H1 (cell line): ENCODE results near the gene USP43. TPM values are rescaled to one million over a fixed set of nuclear protein-coding genes. Genes with fewer than 3 reads are reported as not detected.

ENCODE experiments used
- CTCF ChIA-PET: fragments of 300-600 bp; sonication (Branson Sonifier 250); formaldehyde crosslinking; loops from one replicate; lab custom pipeline; 2021; ENCODE audit not compliant: partially characterized antibody; lab: Charles Lee
- POLR2A ChIA-PET: fragments of 300-600 bp; sonication (Branson Sonifier 250); formaldehyde crosslinking; loops from one replicate; lab custom pipeline; 2021; ENCODE audit warnings: inconsistent platforms; ENCODE audit not compliant: partially characterized antibody; lab: Charles Lee
- DNase-seq, 2 experiments: peaks; one replicate each; pipeline versions ENCODE4 v3.0.0 to v3.0.0-alpha.2; 2010 to 2022; ENCODE audit warnings: low spot score in 2 of 2, low read depth in 1 of 2, mixed read lengths in 1 of 2
- FAIRE-seq: peaks from 2 replicates; lab custom pipeline; 2011; peaks lifted over from hg19 to GRCh38; lab: Jason Lieb, UNC
- H2AFZ ChIP-seq: 2 replicates; pipeline ENCODE4 v1.8.1; 2012; ENCODE audit warnings: low read length, inconsistent platforms
- H2AK5ac ChIP-seq: 2 replicates; pipeline ENCODE4 v1.6.1; 2013; ENCODE audit warnings: low read depth, low read length
- H2BK120ac ChIP-seq: replicated peaks from 2 replicates; pipeline ENCODE3; 2013; ENCODE audit warnings: low read depth, low read length, inconsistent platforms
- H2BK12ac ChIP-seq: 2 replicates; pipeline ENCODE4 v1.6.1; 2013; ENCODE audit warnings: low read depth, low read length
- H2BK15ac ChIP-seq: 2 replicates; pipeline ENCODE4 v1.6.1; 2013; ENCODE audit warnings: low read length
- H2BK20ac ChIP-seq: 2 replicates; pipeline ENCODE4 v1.6.1; 2013; ENCODE audit warnings: low read length
- H2BK5ac ChIP-seq: 2 replicates; pipeline ENCODE4 v1.6.1; 2013; ENCODE audit warnings: low read depth, low read length
- H3K14ac ChIP-seq: 2 replicates; pipeline ENCODE4 v1.6.1; 2013; ENCODE audit warnings: inconsistent platforms; ENCODE audit not compliant: insufficient read length
- H3K18ac ChIP-seq: 2 replicates; pipeline ENCODE4 v1.6.1; 2013; ENCODE audit warnings: low read length; ENCODE audit errors: extremely low read depth
- H3K23ac ChIP-seq: 2 replicates; pipeline ENCODE4 v1.6.1; 2013; ENCODE audit warnings: inconsistent platforms; ENCODE audit not compliant: insufficient read length
- H3K23me2 ChIP-seq: 2 replicates; pipeline ENCODE4 v1.6.1; 2013; ENCODE audit warnings: low read depth, low read length
- H3K27ac ChIP-seq: 2 replicates; pipeline ENCODE4 v1.6.1; 2011; ENCODE audit warnings: low read depth, low read length, inconsistent platforms
- H3K27me3 ChIP-seq, 4 experiments: replicated peaks in 1 of 4; 1 replicate in 1 of 4; 2 replicates in 3 of 4; pipeline versions ENCODE4 v1.6.1 to v1.8.1; 2011 to 2013; ENCODE audit warnings: low read length in 3 of 4, mild to moderate bottlenecking in 3 of 4, inconsistent platforms in 2 of 4, mixed read lengths in 2 of 4, moderate library complexity in 1 of 4; ENCODE audit not compliant: control insufficient read depth in 3 of 4, insufficient read depth in 3 of 4; ENCODE audit errors: extremely low read depth in 1 of 4
- H3K36me3 ChIP-seq, 4 experiments: 2 replicates each; pipeline versions ENCODE4 v1.6.1 to v1.8.1; 2011 to 2013; ENCODE audit warnings: mild to moderate bottlenecking in 4 of 4, low read length in 3 of 4, moderate library complexity in 2 of 4, control low read depth in 1 of 4, inconsistent platforms in 1 of 4; ENCODE audit not compliant: insufficient read depth in 4 of 4, control insufficient read depth in 2 of 4
- H3K4ac ChIP-seq: replicated peaks from 2 replicates; pipeline ENCODE3; 2013; ENCODE audit warnings: low read length, low read depth, mixed read lengths, inconsistent platforms; ENCODE audit not compliant: insufficient read length
- H3K4me1 ChIP-seq, 4 experiments: replicated peaks in 1 of 4; 1 replicate in 1 of 4; 2 replicates in 3 of 4; pipeline versions ENCODE4 v1.6.1 to v1.8.1; 2011 to 2013; ENCODE audit warnings: low read length in 3 of 4, inconsistent platforms in 2 of 4, mixed read lengths in 1 of 4; ENCODE audit not compliant: insufficient read depth in 4 of 4, control insufficient read depth in 3 of 4
- H3K4me2 ChIP-seq, 2 experiments: 2 replicates each; pipeline versions ENCODE4 v1.6.1 to v1.8.1; 2011 to 2013; ENCODE audit warnings: low read depth in 2 of 2, low read length in 2 of 2, control low read depth in 1 of 2, inconsistent platforms in 1 of 2, mild to moderate bottlenecking in 1 of 2; ENCODE audit not compliant: insufficient read depth in 1 of 2
- H3K4me3 ChIP-seq, 4 experiments: fragments of 200-600, 300-600 bp in 1 of 4; sonication (generic), shearing (Covaris generic), sonication (Bioruptor Twin) in 1 of 4; 2 replicates each; pipeline versions ENCODE4 v1.5.1 to v1.8.1; 2011 to 2016; ENCODE audit warnings: low read length in 4 of 4, low read depth in 3 of 4, control low read depth in 2 of 4, inconsistent platforms in 2 of 4, mild to moderate bottlenecking in 2 of 4, mixed read lengths in 1 of 4, moderate library complexity in 1 of 4; ENCODE audit not compliant: insufficient read depth in 2 of 4; ENCODE audit errors: extremely low read depth in 1 of 4
- H3K56ac ChIP-seq: replicated peaks from 2 replicates; pipeline ENCODE3; 2013; ENCODE audit warnings: low read depth, mild to moderate bottlenecking, mixed read lengths, low read length, inconsistent platforms; ENCODE audit not compliant: insufficient read length
- H3K79me1 ChIP-seq: 2 replicates; pipeline ENCODE4 v1.6.1; 2013; ENCODE audit warnings: low read depth, low read length, control low read depth
- H3K79me2 ChIP-seq, 2 experiments: 2 replicates each; pipeline versions ENCODE4 v1.6.1 to v1.8.1; 2012 to 2013; ENCODE audit warnings: low read length in 2 of 2, mild to moderate bottlenecking in 2 of 2, inconsistent platforms in 1 of 2; ENCODE audit not compliant: insufficient read depth in 2 of 2, control insufficient read depth in 1 of 2
- H3K9ac ChIP-seq, 4 experiments: replicated peaks in 1 of 4; 1 replicate in 1 of 4; 2 replicates in 3 of 4; pipeline versions ENCODE4 v1.6.1 to v1.8.1; 2011 to 2013; ENCODE audit warnings: low read depth in 3 of 4, low read length in 3 of 4, control low read depth in 2 of 4, mild to moderate bottlenecking in 2 of 4, moderate library complexity in 2 of 4, inconsistent platforms in 1 of 4; ENCODE audit errors: extremely low read depth in 1 of 4
- H3K9me3 ChIP-seq, 2 experiments: 2 replicates each; pipeline versions ENCODE4 v1.6.1 to v1.8.1; 2012 to 2013; ENCODE audit warnings: mild to moderate bottlenecking in 2 of 2, moderate library complexity in 2 of 2, control low read depth in 1 of 2, inconsistent platforms in 1 of 2, low read depth in 1 of 2, low read length in 1 of 2, mixed read lengths in 1 of 2; ENCODE audit not compliant: insufficient read depth in 2 of 2
- H4K20me1 ChIP-seq, 2 experiments: replicated peaks in 1 of 2; 2 replicates each; pipeline versions ENCODE3 to v1.8.1; 2011 to 2013; ENCODE audit warnings: inconsistent platforms in 2 of 2, low read length in 2 of 2, mild to moderate bottlenecking in 1 of 2; ENCODE audit not compliant: insufficient read depth in 2 of 2, control insufficient read depth in 1 of 2
- H4K5ac ChIP-seq: 2 replicates; pipeline ENCODE4 v1.6.1; 2013; ENCODE audit warnings: low read length, low read depth, mixed read lengths, inconsistent platforms; ENCODE audit not compliant: insufficient read length
- H4K8ac ChIP-seq: 2 replicates; pipeline ENCODE4 v1.8.0; 2013; ENCODE audit warnings: mild to moderate bottlenecking, moderate library complexity, low read length, inconsistent platforms; ENCODE audit not compliant: insufficient read depth; ENCODE audit errors: extremely low read depth
- H4K91ac ChIP-seq: replicated peaks from 2 replicates; pipeline ENCODE3; 2013; ENCODE audit warnings: low read length, mixed read lengths, inconsistent platforms; ENCODE audit not compliant: insufficient read length
- ASH2L ChIP-seq: fragments of 200-600, 300-600 bp; sonication (generic); IDR thresholded peaks from one replicate; pipeline ENCODE4 v1.7.1; 2017; ENCODE audit warnings: low read length
- BRCA1 ChIP-seq: IDR thresholded peaks from 2 replicates; pipeline ENCODE4 v1.6.1; 2012; ENCODE audit warnings: low read depth, low read length, improper control_type of control experiment
- CHD2 ChIP-seq: IDR thresholded peaks from 2 replicates; pipeline ENCODE4 v1.6.1; 2012; ENCODE audit warnings: low read length, improper control_type of control experiment
- EP300 ChIP-seq, 2 experiments: IDR thresholded peaks; 1 replicate in 1 of 2; 2 replicates in 1 of 2; pipeline ENCODE4 v1.6.1; 2011 to 2012; ENCODE audit warnings: low read depth in 2 of 2, low read length in 2 of 2, mild to moderate bottlenecking in 2 of 2, borderline replicate concordance in 1 of 2, inconsistent platforms in 1 of 2, moderate library complexity in 1 of 2
- GTF2F1 ChIP-seq: IDR thresholded peaks from 2 replicates; pipeline ENCODE4 v1.6.1; 2012; ENCODE audit warnings: low read depth, low read length, improper control_type of control experiment, borderline replicate concordance
- MAFK ChIP-seq: IDR thresholded peaks from 2 replicates; pipeline ENCODE4 v1.6.1; 2012; ENCODE audit warnings: low read depth, mild to moderate bottlenecking, improper control_type of control experiment, low read length
- POLR2AphosphoS5 ChIP-seq: IDR thresholded peaks from 2 replicates; pipeline ENCODE4 v1.6.1; 2011; ENCODE audit warnings: low read depth, low read length
- RAD21 ChIP-seq, 2 experiments: IDR thresholded peaks in 1 of 2; conservative IDR thresholded peaks in 1 of 2; 2 replicates each; pipeline ENCODE4 v1.6.1; 2011; ENCODE audit warnings: low read depth in 2 of 2, low read length in 2 of 2, improper control_type of control experiment in 1 of 2, inconsistent platforms in 1 of 2, mild to moderate bottlenecking in 1 of 2, moderate library complexity in 1 of 2
- RNF2 ChIP-seq: fragments of 200-900, 300-1000 bp; sonication (generic); IDR thresholded peaks from 2 replicates; pipeline ENCODE4 v1.7.1; 2016; ENCODE audit warnings: borderline replicate concordance, low read depth, mild to moderate bottlenecking, antibody characterized with exemption, low read length; ENCODE audit not compliant: poor library complexity, severe bottlenecking; ENCODE audit errors: missing control alignments
- SIRT6 ChIP-seq: IDR thresholded peaks from one replicate; pipeline ENCODE4 v1.7.1; 2012; ENCODE audit warnings: low read length, inconsistent platforms
- TEAD4 ChIP-seq: IDR thresholded peaks from 2 replicates; pipeline ENCODE4 v1.6.1; 2012; ENCODE audit warnings: low read depth, low read length, inconsistent platforms, mixed read lengths
- USF2 ChIP-seq: IDR thresholded peaks from 2 replicates; pipeline ENCODE4 v1.6.1; 2011; ENCODE audit warnings: low read length, improper control_type of control experiment
- WGBS, 2 experiments: shearing (Covaris generic) in 1 of 2; methylation state at CpG; one replicate each; pipeline versions ENCODE4 v1.1.6 to v1.1.7; 2013 to 2015; ENCODE audit warnings: low lambda C conversion rate in 2 of 2, mixed read lengths in 2 of 2, inconsistent platforms in 1 of 2, low coverage in 1 of 2, missing lambda C conversion rate in 1 of 2; ENCODE audit not compliant: insufficient replicate concordance in 2 of 2, insufficient coverage in 1 of 2, insufficient read length in 1 of 2; ENCODE audit errors: extremely low coverage in 1 of 2, missing lambda C conversion rate in 1 of 2; 5-methylcytosine and 5-hydroxymethylcytosine counted together
- polyA plus RNA-seq, 7 experiments: library from polyadenylated mRNA; depleted of rRNA in 3 of 7; stranded (reverse) in 5 of 7; unstranded in 2 of 7; fragments of >200 nt in 5 of 7; fragments of 200-250 nt in 2 of 7; gene quantifications; 1 replicate in 5 of 7; 2 replicates in 1 of 7; 4 replicates in 1 of 7; pipeline versions ENCODE4 v1.2.1 to v1.2.3, GENCODE V29; 2011 to 2013; ENCODE audit warnings: missing spikeins in 2 of 7, mixed read lengths in 2 of 7
- total RNA-seq: library from RNA; stranded (reverse); fragmentation: NEBNext Ultra II Directional; extraction: Animal tissue kit (Norgen Biotek cat#: 25700); gene quantifications from 2 replicates; pipeline ENCODE4 v1.2.1, GENCODE V29; 2021

Gene USP43
- total and polyA plus RNA-seq, 2 of the 8 experiments (the other 6 are each of a cell fraction or from before 2014, with no cell fraction given): 3.0 to 7.2 TPM

GRCh38 chr17:9658593-9659211 is 13.4 kb downstream of the USP43 start:
- H3K14ac ChIP-seq: no peak overlapping the region
- H2BK15ac ChIP-seq: no peak overlapping the region
- no peak overlapping the region for H2BK5ac ChIP-seq
- no peak overlapping the region for H3K27ac ChIP-seq
- H3K23me2 ChIP-seq: no peaks in the 10 kb centered on the region
- no peak overlapping the region for H2BK120ac ChIP-seq
- DNase-seq (no peak), FAIRE-seq (no peak)
- H3K23ac ChIP-seq: no peak overlapping the region
- no peak overlapping the region for H2BK20ac ChIP-seq
- 0 out of 2 replicates have a peak, but pooled peaks cover under 1% of the 10 kb centered on the region for H3K79me1 ChIP-seq
- H3K9ac ChIP-seq: no peak overlapping the region
- H2BK12ac ChIP-seq: no peak overlapping the region
- H3K56ac ChIP-seq: no peak overlapping the region
- no peak overlapping the region for H2AFZ ChIP-seq
- no peak overlapping the region for H3K4ac ChIP-seq
- no peaks in the 10 kb centered on the region for H4K20me1 ChIP-seq
- no peaks in the 10 kb centered on the region for H3K27me3 ChIP-seq
- H3K79me2 ChIP-seq: peaks cover 0 to 4% of the 10 kb centered on the region in 2 experiments; a peak in 1 of 4 replicates
- H4K5ac ChIP-seq: no peak overlapping the region
- POLR2A ChIA-PET: interaction anchor here (1.2 kb wide), 1 partner anchor 13 kb away, joined by 5 read pairs; the partner anchor contains the start of gene USP43
- no peak overlapping the region for H4K8ac ChIP-seq
- CTCF ChIA-PET: interaction anchor here (0.7 kb wide), 1 partner anchor 16 kb away, joined by 3 read pairs; no protein-coding TSS in a partner anchor
- no peaks in the 10 kb centered on the region for H3K9me3 ChIP-seq
- H4K91ac ChIP-seq: no peak overlapping the region
- no peak overlapping the region for H3K18ac ChIP-seq
- whole genome bisulfite sequencing, 2 experiments: 85% methylated on average over 4 of the region's 4 CpGs; no CpG with 5 or more reads in 1 of the 2 experiments
- H2AK5ac ChIP-seq: no peak overlapping the region
- peaks cover 0 to 10% (median 0%) of the 10 kb centered on the region in 4 experiments; a peak in 2 of 8 replicates for H3K36me3 ChIP-seq
- no peaks in the 10 kb centered on the region for H3K4me1 ChIP-seq
- H3K4me2 ChIP-seq: no peak overlapping the region
- H3K4me3 ChIP-seq: no peak overlapping the region
- no peak for TF ChIP-seq USF2
- TF ChIP-seq MAFK: no peak
- TF ChIP-seq EP300 (IDR thresholded peaks at IDR 0.05; ENCODE audit: borderline replicate concordance in 1 of 2, low read depth in 2 of 2, low read length in 2 of 2): no peak
- TF ChIP-seq RNF2: no peak
- TF ChIP-seq GTF2F1: no peak
- TF ChIP-seq CHD2: no peak
- no peak for TF ChIP-seq TEAD4
- TF ChIP-seq ASH2L: no peak
- no peak for TF ChIP-seq SIRT6
- no peak for TF ChIP-seq BRCA1
- TF ChIP-seq POLR2AphosphoS5: no peak
- TF ChIP-seq RAD21 (IDR thresholded peaks at IDR 0.05 in 1 of 2, conservative IDR thresholded peaks at IDR 0.05 in 1 of 2; ENCODE audit: low read depth in 2 of 2, low read length in 2 of 2): no peak
